GM21786 (cell line): ENCODE measurements around the gene BCAS4.
"Not testable (repeated sequence)": the region's sequence is repeated elsewhere in the genome, so short reads cannot be mapped to it uniquely, and the experiment has no call there.

Experiments used
- ATAC-seq: cut with Tn5 transposase; IDR thresholded peaks from one replicate; pipeline ENCODE4 v1.9.1; 2021; ENCODE audit not compliant: unreplicated experiment

The BCAS4 gene

GRCh38 chr20:50771419-50772080 lies 23.3 kb upstream of the BCAS4 start:
- ATAC-seq, result not testable (repeated sequence)

- no peak for ATAC-seq
Measured at GRCh38 chr20:50772420-50773185, 22.3 kb upstream of the BCAS4 start.

GRCh38 chr20:50774515-50774914 lies 20.3 kb upstream of the BCAS4 start:
- ATAC-seq, result no peak

GRCh38 chr20:50776122-50776817 lies 18.6 kb upstream of the BCAS4 start:
- no peak for ATAC-seq

DNA sequence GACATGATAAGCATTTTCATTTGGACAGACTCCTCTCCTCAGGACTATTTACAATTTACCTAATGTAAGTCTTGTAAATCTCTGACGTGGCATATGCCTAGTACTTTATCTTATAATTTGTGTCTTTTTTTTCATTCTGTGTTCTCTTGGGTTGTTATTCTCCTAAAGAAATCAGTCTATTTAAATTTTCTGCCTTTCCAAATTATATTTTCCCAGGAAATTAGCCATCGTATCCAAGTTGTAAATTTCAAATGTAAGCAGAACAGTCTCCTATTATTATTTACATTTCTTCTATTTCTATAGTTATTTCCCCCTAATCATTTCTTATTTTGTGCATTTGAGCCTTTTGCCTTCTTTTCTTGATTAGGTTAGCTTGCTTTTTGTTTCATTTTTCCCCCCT lies 17.5 kb upstream of the BCAS4 start:
- ATAC-seq, result no peak

DNA sequence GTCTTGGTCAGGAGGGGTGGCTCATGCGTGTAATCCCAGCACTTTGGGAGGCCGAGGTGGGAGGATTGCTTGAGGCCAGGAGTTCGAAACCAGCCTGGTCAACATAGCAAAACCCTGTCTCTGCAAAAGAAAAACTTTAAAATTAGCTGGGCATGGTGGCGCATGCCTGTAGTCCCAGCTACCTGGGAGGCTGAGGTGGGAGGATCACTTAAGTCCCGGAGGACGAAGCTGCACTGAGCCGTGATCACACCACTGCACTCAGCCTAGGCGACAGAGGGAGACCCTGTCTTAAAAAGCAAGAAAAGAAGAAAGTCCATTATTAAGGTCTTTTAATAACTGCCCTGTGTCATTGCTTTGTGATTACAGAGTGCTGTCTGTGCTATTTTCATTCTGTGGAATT lies 15.9 kb upstream of the BCAS4 start:
- ATAC-seq, result not testable (repeated sequence)

DNA sequence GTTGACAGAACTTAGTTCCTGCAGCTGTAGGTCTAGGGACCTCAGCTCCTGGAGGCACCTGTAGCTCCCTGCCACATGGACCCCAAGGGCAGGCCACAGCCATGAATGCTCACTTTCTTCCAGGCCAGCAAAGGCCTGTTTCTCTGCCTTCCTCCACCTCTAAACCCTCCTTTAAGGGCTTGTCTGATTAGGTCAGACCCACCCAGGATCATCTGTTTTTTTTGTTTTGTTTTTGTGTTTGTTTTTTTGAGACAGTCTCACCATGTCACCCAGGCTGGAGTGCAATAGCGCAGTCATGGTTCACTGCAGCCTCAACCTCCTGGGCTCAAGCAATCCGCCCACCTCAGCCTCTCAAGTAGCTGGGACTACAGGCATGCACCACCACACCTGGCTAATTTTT lies 11.5 kb upstream of the BCAS4 start:
- no peak for ATAC-seq

- ATAC-seq, result no peak
Measured at GRCh38 chr20:50783903-50784302, 11.0 kb upstream of the BCAS4 start.

GRCh38 chr20:50784464-50784863 lies 10.4 kb upstream of the BCAS4 start:
- no peak for ATAC-seq

- ATAC-seq, result no peak
Measured at GRCh38 chr20:50786703-50787102, 8.2 kb upstream of the BCAS4 start.

GRCh38 chr20:50787181-50787580 lies 7.7 kb upstream of the BCAS4 start:
- ATAC-seq, result no peak

GRCh38 chr20:50788045-50788991 lies 6.5 kb upstream of the BCAS4 start:
- no peak for ATAC-seq

DNA sequence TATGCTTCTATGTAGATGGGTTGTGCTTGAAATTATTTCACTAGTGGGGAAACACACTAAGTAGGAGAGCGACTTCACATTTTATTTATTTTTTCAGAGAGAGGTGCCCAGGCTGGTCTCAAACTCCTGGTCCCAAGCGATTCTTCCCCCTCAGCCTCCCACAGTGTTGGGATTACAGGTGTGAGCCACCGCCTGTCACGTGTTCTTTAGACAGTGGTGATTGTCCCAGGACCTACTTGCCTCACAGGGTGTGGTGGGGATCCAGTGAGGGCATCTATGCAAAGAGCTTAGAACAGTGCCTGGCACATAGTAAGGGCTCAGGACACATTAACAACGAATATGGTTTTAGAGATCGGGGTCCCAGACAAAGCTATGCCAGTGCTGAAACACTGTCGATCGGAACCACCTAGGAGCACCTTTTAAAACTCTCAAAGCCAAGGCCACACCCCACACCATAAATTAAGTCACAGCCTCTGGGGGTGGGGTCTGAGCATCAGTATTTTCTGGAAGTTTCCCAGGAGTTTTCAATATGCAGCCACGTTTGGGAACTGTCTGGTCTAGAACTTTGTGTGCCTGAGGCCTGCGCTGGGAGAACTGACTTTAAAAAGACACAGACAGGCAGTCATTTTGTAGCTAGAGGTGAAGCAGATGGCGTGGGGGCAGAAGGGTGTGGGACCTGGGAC lies 4.8 kb upstream of the BCAS4 start:
- ATAC-seq, result no peak

GRCh38 chr20:50790651-50791277 lies 4.1 kb upstream of the BCAS4 start:
- ATAC-seq, result peak; percentile 59

- ATAC-seq, result no peak
Measured at GRCh38 chr20:50792708-50793574, 1.9 kb upstream of the BCAS4 start.

DNA sequence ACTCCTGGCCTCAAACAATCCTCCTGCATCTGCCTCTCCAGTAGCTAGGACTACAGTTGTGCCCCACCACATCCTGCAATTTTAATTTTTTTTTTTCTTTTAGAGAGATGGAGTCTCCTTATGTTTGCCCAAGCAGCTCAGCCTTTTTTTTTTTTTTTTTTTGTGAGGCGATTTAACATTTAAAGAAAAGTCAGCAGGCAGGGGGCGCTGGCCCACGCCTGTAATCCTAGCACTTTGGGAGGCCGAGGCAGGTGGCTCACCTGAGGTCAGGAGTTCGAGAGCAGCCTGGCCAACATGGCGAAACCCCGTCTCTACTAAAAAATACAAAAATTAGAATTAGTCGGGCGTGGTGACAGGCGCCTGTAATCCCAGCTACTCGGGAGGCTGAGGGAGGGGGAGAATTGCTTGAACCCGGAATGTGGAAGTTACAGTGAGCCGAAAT lies 1.3 kb upstream of the BCAS4 start:
- ATAC-seq, result not testable (repeated sequence)

GRCh38 chr20:50794181-50794845 lies 548 bp upstream of the BCAS4 start:
- ATAC-seq, result no peak

GRCh38 chr20:50797142-50797541 lies 2.3 kb downstream of the BCAS4 start:
- ATAC-seq, result no peak
